H9 (cell line): ENCODE data around the gene TAGLN2. TPM values are rescaled to one million over a fixed set of nuclear protein-coding genes. Genes with fewer than 3 reads are reported as not detected.

Experiments
- DNase-seq: peaks from one replicate; pipeline ENCODE4 v3.0.0-alpha.2; 2017
- H2AFZ ChIP-seq: one replicate; pipeline ENCODE4 v1.6.1; 2013; ENCODE audit warnings: mild to moderate bottlenecking, low read length, control low read depth, moderate library complexity
- H2AK5ac ChIP-seq: 2 replicates; pipeline ENCODE4 v1.6.1; 2013; ENCODE audit warnings: low read length, control low read depth, mixed read lengths; ENCODE audit not compliant: insufficient read length
- H2BK120ac ChIP-seq: one replicate; pipeline ENCODE4 v1.6.1; 2013; ENCODE audit warnings: low read depth, mild to moderate bottlenecking, low read length, control low read depth, inconsistent platforms; ENCODE audit not compliant: poor library complexity, severe bottlenecking
- H2BK12ac ChIP-seq: 2 replicates; pipeline ENCODE4 v1.6.1; 2013; ENCODE audit warnings: low read length, control low read depth, mixed read lengths, low read depth; ENCODE audit not compliant: insufficient read length
- H2BK15ac ChIP-seq: 2 replicates; pipeline ENCODE4 v1.6.1; 2013; ENCODE audit warnings: low read depth, low read length, control low read depth
- H2BK20ac ChIP-seq: one replicate; pipeline ENCODE4 v1.6.1; 2013; ENCODE audit warnings: low read depth, mild to moderate bottlenecking, low read length, control low read depth, inconsistent platforms; ENCODE audit not compliant: poor library complexity, severe bottlenecking
- H2BK5ac ChIP-seq: 2 replicates; pipeline ENCODE4 v1.6.1; 2013; ENCODE audit warnings: low read length, control low read depth, mixed read lengths; ENCODE audit not compliant: insufficient read length
- H3K14ac ChIP-seq: 2 replicates; pipeline ENCODE4 v1.6.1; 2013; ENCODE audit warnings: low read length, control low read depth; ENCODE audit not compliant: insufficient read depth
- H3K18ac ChIP-seq: 2 replicates; pipeline ENCODE4 v1.6.1; 2013; ENCODE audit warnings: low read depth, mild to moderate bottlenecking, mixed read lengths, low read length, control low read depth; ENCODE audit not compliant: insufficient read length
- H3K23ac ChIP-seq: 2 replicates; pipeline ENCODE4 v1.6.1; 2013; ENCODE audit warnings: low read length, control low read depth, mixed read lengths, low read depth; ENCODE audit not compliant: insufficient read length
- H3K23me2 ChIP-seq: 2 replicates; pipeline ENCODE4 v1.6.1; 2013; ENCODE audit warnings: low read depth, mild to moderate bottlenecking, mixed read lengths, low read length, control low read depth; ENCODE audit not compliant: insufficient read length, poor library complexity, severe bottlenecking
- H3K27ac ChIP-seq: 2 replicates; pipeline ENCODE4 v1.5.1; 2013; ENCODE audit warnings: low read length, control low read depth, mixed read lengths, low read depth; ENCODE audit not compliant: insufficient read length
- H3K27me3 ChIP-seq: 2 replicates; pipeline ENCODE4 v1.6.1; 2013; ENCODE audit warnings: low read length, control low read depth, inconsistent platforms; ENCODE audit not compliant: insufficient read depth
- H3K4ac ChIP-seq: 2 replicates; pipeline ENCODE4 v1.6.1; 2013; ENCODE audit warnings: low read depth, mild to moderate bottlenecking, control low read depth, inconsistent platforms, low read length, moderate library complexity
- H3K4me1 ChIP-seq: 2 replicates; pipeline ENCODE4 v1.6.1; 2013; ENCODE audit warnings: low read length, control low read depth, inconsistent platforms; ENCODE audit not compliant: insufficient read depth
- H3K4me2 ChIP-seq: 2 replicates; pipeline ENCODE4 v1.6.1; 2013; ENCODE audit warnings: low read length, control low read depth, mixed read lengths; ENCODE audit not compliant: insufficient read length, insufficient read depth
- H3K56ac ChIP-seq: 2 replicates; pipeline ENCODE4 v1.6.1; 2013; ENCODE audit warnings: low read depth, mild to moderate bottlenecking, mixed read lengths, low read length, control low read depth; ENCODE audit not compliant: insufficient read length
- H3K79me1 ChIP-seq: 2 replicates; pipeline ENCODE4 v1.6.1; 2013; ENCODE audit warnings: low read depth, mild to moderate bottlenecking, moderate library complexity, low read length, control low read depth, inconsistent platforms; ENCODE audit not compliant: insufficient read depth, poor library complexity, severe bottlenecking
- H3K79me2 ChIP-seq: 2 replicates; pipeline ENCODE4 v1.6.1; 2013; ENCODE audit warnings: low read length, control low read depth, inconsistent platforms; ENCODE audit not compliant: insufficient read depth
- H3K9ac ChIP-seq: 2 replicates; pipeline ENCODE4 v1.6.1; 2013; ENCODE audit warnings: low read length, control low read depth, mixed read lengths; ENCODE audit not compliant: insufficient read length; ENCODE audit errors: extremely low read depth
- H3K9me3 ChIP-seq: one replicate; pipeline ENCODE4 v1.6.1; 2013; ENCODE audit warnings: low read depth, low read length, inconsistent platforms; ENCODE audit not compliant: control insufficient read depth
- H3T11ph ChIP-seq: one replicate; pipeline ENCODE4 v1.6.1; 2013; ENCODE audit warnings: mild to moderate bottlenecking, low read length, control low read depth, inconsistent platforms
- H4K20me1 ChIP-seq: one replicate; pipeline ENCODE4 v1.6.1; 2013; ENCODE audit not compliant: control insufficient read depth, insufficient read length, insufficient read depth
- H4K5ac ChIP-seq: 2 replicates; pipeline ENCODE4 v1.6.1; 2013; ENCODE audit warnings: low read depth, mild to moderate bottlenecking, mixed read lengths, low read length, control low read depth; ENCODE audit not compliant: insufficient read length
- H4K8ac ChIP-seq: replicated peaks from 2 replicates; pipeline ENCODE4 v1.6.1; 2013; ENCODE audit warnings: low read length, control low read depth, mixed read lengths, low read depth; ENCODE audit not compliant: insufficient read length
- H4K91ac ChIP-seq: 2 replicates; pipeline ENCODE4 v1.6.1; 2013; ENCODE audit warnings: low read depth, mild to moderate bottlenecking, moderate library complexity, mixed read lengths, low read length, control low read depth; ENCODE audit not compliant: insufficient read length
- H3K27ac Mint-ChIP-seq, 3 experiments: 2 replicates in 2 of 3; 3 replicates in 1 of 3; pipeline ENCODE4 v1.8.0; 2020 to 2021; ENCODE audit warnings: mixed read lengths in 3 of 3, mild to moderate bottlenecking in 1 of 3, moderate library complexity in 1 of 3
- H3K27me3 Mint-ChIP-seq: 2 replicates; pipeline ENCODE4 v1.8.0; 2021; ENCODE audit warnings: low read depth, mild to moderate bottlenecking, moderate library complexity, mixed read lengths
- H3K36me3 Mint-ChIP-seq, 3 experiments: 2 replicates in 2 of 3; 3 replicates in 1 of 3; pipeline ENCODE4 v1.8.0; 2020 to 2021; ENCODE audit warnings: low read depth in 3 of 3, mixed read lengths in 3 of 3; ENCODE audit not compliant: insufficient read depth in 1 of 3
- H3K4me1 Mint-ChIP-seq, 2 experiments: 2 replicates each; pipeline ENCODE4 v1.8.0; 2020; ENCODE audit warnings: mixed read lengths in 2 of 2
- H3K4me3 Mint-ChIP-seq, 2 experiments: 2 replicates in 1 of 2; 3 replicates in 1 of 2; pipeline ENCODE4 v1.8.0; 2020 to 2021; ENCODE audit warnings: mild to moderate bottlenecking in 2 of 2, mixed read lengths in 2 of 2, moderate library complexity in 1 of 2
- H3K9me3 Mint-ChIP-seq, 2 experiments: 2 replicates in 1 of 2; 3 replicates in 1 of 2; pipeline ENCODE4 v1.8.0; 2020; ENCODE audit warnings: mild to moderate bottlenecking in 2 of 2, mixed read lengths in 2 of 2, moderate library complexity in 1 of 2
- CTCF ChIP-seq: fragments of 200-600 bp; sonication (generic); conservative IDR thresholded peaks from 3 replicates; pipeline ENCODE4 v1.8.0; 2021; ENCODE audit warnings: antibody characterized with exemption, mild to moderate bottlenecking
- WGBS: extraction: QIAGEN DNeasy Blood & Tissue Kit; methylation state at CpG from one replicate; pipeline ENCODE4 v1.1.7; 2013; ENCODE audit warnings: missing lambda C conversion rate, low lambda C conversion rate, mixed read lengths; ENCODE audit not compliant: insufficient read length; ENCODE audit errors: extremely low coverage; 5-methylcytosine and 5-hydroxymethylcytosine counted together
- total RNA-seq: library from RNA; stranded (reverse); gene quantifications from 2 replicates; pipeline ENCODE4 v1.2.1, GENCODE V29; 2021

The TAGLN2 gene
- total RNA-seq, 1 experiment from 2014 or later: 76.7 TPM

DNA sequence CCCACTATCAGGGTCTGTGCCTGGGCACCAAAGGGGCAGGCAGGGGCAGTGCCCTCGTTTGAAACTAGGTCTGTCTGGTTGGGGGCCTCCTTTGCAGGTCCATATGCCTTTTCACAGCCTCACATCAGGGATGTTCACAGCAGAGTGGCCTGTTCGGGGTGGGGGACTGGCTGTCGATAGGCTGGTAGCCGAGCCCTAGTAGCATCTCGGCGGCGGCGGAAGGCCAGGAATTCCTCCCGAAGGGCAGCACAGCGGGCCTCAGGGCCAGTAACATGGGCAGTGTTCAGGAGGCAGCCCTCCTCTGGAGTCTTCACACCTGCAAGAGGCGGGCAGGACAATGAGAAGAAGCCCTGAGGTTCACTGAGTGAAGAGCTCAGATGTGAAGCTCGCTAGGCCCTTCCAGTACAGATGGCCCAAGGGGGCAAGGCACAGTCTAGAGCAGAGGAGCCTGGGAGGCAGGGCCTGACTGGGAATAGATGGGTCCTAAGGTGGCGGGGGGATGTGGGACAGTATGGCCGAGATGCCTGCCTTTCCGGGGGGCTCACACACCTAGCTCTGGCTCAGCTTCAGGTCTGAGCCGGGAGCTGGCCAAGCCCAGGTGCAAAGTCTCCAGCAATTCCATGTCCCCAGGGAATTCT is 2.0 kb upstream of the TAGLN2 start:
- Histone ChIP-seq H2BK12ac (no peak overlapping the region), H2BK5ac (no peak overlapping the region), H3T11ph (no peak overlapping the region), H2AFZ (no peak overlapping the region), H2BK20ac (no peak overlapping the region), H4K20me1 (no peaks in the 10 kb centered on the region), H3K56ac (no peak overlapping the region), H3K4me1 (no peaks in the 10 kb centered on the region; the same call in 1 of the 2 replicates), H3K9me3 (no peaks in the 10 kb centered on the region), H2BK15ac (no peak overlapping the region), H3K14ac (no peak overlapping the region), H2AK5ac (no peak overlapping the region), H3K23me2 (peaks cover 17% of the 10 kb centered on the region), H3K4me2 (no peak overlapping the region), H4K8ac (no peak overlapping the region), H3K27me3 (no peaks in the 10 kb centered on the region), H4K5ac (no peak overlapping the region), H3K27ac (no peak overlapping the region), H3K4ac (no peak overlapping the region), H4K91ac (no peak overlapping the region), H3K18ac (no peak overlapping the region), H3K23ac (no peak overlapping the region), H3K9ac (no peak overlapping the region), H2BK120ac (no peak overlapping the region), H3K79me1 (no peaks in the 10 kb centered on the region), H3K79me2 (no peaks in the 10 kb centered on the region)
- no peak overlapping the region; a peak in 1 of 5 replicates for H3K4me3 Mint-ChIP-seq
- no peaks in the 10 kb centered on the region; a peak in 1 of 5 replicates for H3K9me3 Mint-ChIP-seq
- WGBS: no CpG with 5 or more reads among the region's 16 CpGs
- no peak overlapping the region for H3K27ac Mint-ChIP-seq
- peaks cover 12% of the 10 kb centered on the region for H3K27me3 Mint-ChIP-seq
- peaks cover 13 to 26% (median 23%) of the 10 kb centered on the region in 3 experiments for H3K36me3 Mint-ChIP-seq
- peaks cover 25 to 32% of the 10 kb centered on the region in 2 experiments for H3K4me1 Mint-ChIP-seq
- no peak for TF ChIP-seq CTCF
- no peak for DNase-seq
